Endothelial cell of umbilical vein (primary cell): ENCODE results near the gene MCF2L. TPM values are rescaled to one million over a fixed set of nuclear protein-coding genes. Genes with fewer than 3 reads are reported as not detected.

Experiments
- BruUV-seq: library from RNA; stranded (reverse); fragments of 400-500 nt; replicated peaks from 2 replicates; lab custom pipeline; 2021; lab: Mats Ljungman, UMichigan
- CTCF ChIA-PET: fragments of 300-600, 350-600 bp; sonication (Branson Sonifier 250); formaldehyde crosslinking; loops from one replicate; lab custom pipeline; 2021; ENCODE audit warnings: antibody characterized with exemption, inconsistent platforms; lab: Charles Lee
- POLR2A ChIA-PET: fragments of 300-600, 350-600 bp; sonication (Branson Sonifier 250); formaldehyde crosslinking; loops from one replicate; lab custom pipeline; 2021; ENCODE audit warnings: antibody characterized with exemption, inconsistent platforms; lab: Charles Lee
- DNase-seq: peaks from one replicate; pipeline ENCODE4 v3.0.0-alpha.2; 2011; ENCODE audit warnings: low read depth, low spot score
- FAIRE-seq: peaks from 2 replicates; lab custom pipeline; 2011; peaks lifted over from hg19 to GRCh38; lab: Jason Lieb, UNC
- H2AFZ ChIP-seq: 2 replicates; pipeline ENCODE4 v1.6.0; 2012; ENCODE audit warnings: low read depth, low read length, control low read depth, inconsistent platforms
- H3K27ac ChIP-seq: 2 replicates; pipeline ENCODE4 v1.5.1; 2011; ENCODE audit warnings: low read depth, mild to moderate bottlenecking, control low read depth, low read length, moderate library complexity; ENCODE audit not compliant: insufficient read depth
- H3K27me3 ChIP-seq, 2 experiments: 2 replicates each; pipeline versions ENCODE4 v1.6.0 to v1.6.1; 2011; ENCODE audit warnings: low read length in 2 of 2, mixed read lengths in 1 of 2; ENCODE audit not compliant: control insufficient read depth in 2 of 2, insufficient read depth in 2 of 2
- H3K36me3 ChIP-seq, 2 experiments: 2 replicates in 1 of 2; 3 replicates in 1 of 2; pipeline ENCODE4 v1.5.1; 2011; ENCODE audit warnings: low read length in 2 of 2, mild to moderate bottlenecking in 1 of 2, moderate library complexity in 1 of 2; ENCODE audit not compliant: control insufficient read depth in 2 of 2, insufficient read depth in 2 of 2; ENCODE audit errors: extremely low read depth in 1 of 2
- H3K4me1 ChIP-seq: 3 replicates; pipeline ENCODE4 v1.5.1; 2011; ENCODE audit warnings: mild to moderate bottlenecking, low read length; ENCODE audit not compliant: control insufficient read depth, insufficient read depth; ENCODE audit errors: extremely low read depth
- H3K4me2 ChIP-seq: 2 replicates; pipeline ENCODE4 v1.6.1; 2011; ENCODE audit warnings: low read length, control low read depth, mixed read lengths; ENCODE audit not compliant: insufficient read depth
- H3K4me3 ChIP-seq, 3 experiments: fragments of 200-600 bp in 1 of 3; sonication (generic), shearing (Covaris generic) in 1 of 3; replicated peaks in 1 of 3; 2 replicates each; pipeline ENCODE4 v1.5.1; 2011 to 2016; ENCODE audit warnings: control low read depth in 3 of 3, low read length in 3 of 3, mild to moderate bottlenecking in 2 of 3, inconsistent platforms in 1 of 3, low read depth in 1 of 3, moderate library complexity in 1 of 3; ENCODE audit not compliant: insufficient read depth in 1 of 3
- H3K79me2 ChIP-seq: 2 replicates; pipeline ENCODE4 v1.6.0; 2012; ENCODE audit warnings: low read length, inconsistent platforms; ENCODE audit not compliant: control insufficient read depth, insufficient read depth
- H3K9ac ChIP-seq: replicated peaks from 2 replicates; pipeline ENCODE3; 2011; ENCODE audit warnings: low read length, control low read depth; ENCODE audit not compliant: insufficient read depth; ENCODE audit errors: extremely low read depth
- H3K9me1 ChIP-seq: replicated peaks from 3 replicates; pipeline ENCODE4 v1.6.0; 2011; ENCODE audit warnings: mild to moderate bottlenecking, low read length; ENCODE audit not compliant: control insufficient read depth, insufficient read depth; ENCODE audit errors: extremely low read depth
- H3K9me3 ChIP-seq: replicated peaks from 2 replicates; pipeline ENCODE4 v1.5.1; 2012; ENCODE audit warnings: low read length, inconsistent platforms; ENCODE audit not compliant: control insufficient read depth, insufficient read depth
- H4K20me1 ChIP-seq: replicated peaks from 2 replicates; pipeline ENCODE3; 2011; ENCODE audit warnings: mild to moderate bottlenecking, low read length; ENCODE audit not compliant: control insufficient read depth, insufficient read depth; ENCODE audit errors: extremely low read depth
- EZH2 ChIP-seq: IDR thresholded peaks from 2 replicates; pipeline ENCODE4 v1.6.1; 2012; ENCODE audit warnings: borderline replicate concordance, low read depth, mild to moderate bottlenecking, moderate library complexity, low read length, inconsistent platforms; ENCODE audit not compliant: severe bottlenecking
- POLR2A ChIP-seq: IDR thresholded peaks from 2 replicates; pipeline ENCODE4 v1.6.1; 2012; ENCODE audit warnings: low read depth, mild to moderate bottlenecking, control low read depth, low read length
- dilution Hi-C: fragments of 300-500 bp; cut with MboI; formaldehyde crosslinking; loops from one replicate; pipeline ENCODE4 v1.15.0; 2019; ENCODE audit warnings: low sequenced_read_pairs; ENCODE audit not compliant: extremely low pct_ligation_motif_present
- intact Hi-C: fragments of 100-400 bp; cut with micrococcal nuclease; formaldehyde crosslinking; loops from one replicate; pipeline ENCODE4 v1.10.0; 2022
- polyA plus RNA-seq, 4 experiments: library from polyadenylated mRNA; depleted of rRNA in 3 of 4; stranded (reverse) in 3 of 4; unstranded in 1 of 4; fragments of >200 nt; gene quantifications; 2 replicates each; pipeline versions ENCODE4 v1.2.1 to v1.2.3, GENCODE V29; 2011 to 2012; ENCODE audit warnings: missing spikeins in 1 of 4
- total RNA-seq: library from RNA; stranded (reverse); gene quantifications from 2 replicates; pipeline ENCODE4 v1.2.3, GENCODE V29; 2021
- TF ChIP-seq, protein P1 (sequence below), 2 donors: IDR thresholded peaks; 1 replicate in 1 of 2; 2 replicates in 1 of 2; pipeline ENCODE4 v1.5.1; 2011; ENCODE audit warnings: low read length in 2 of 2, mild to moderate bottlenecking in 2 of 2, moderate library complexity in 2 of 2, control low read depth in 1 of 2, inconsistent platforms in 1 of 2, low read depth in 1 of 2; ENCODE audit not compliant: insufficient read depth in 1 of 2; ENCODE audit errors: extremely low read depth in 1 of 2

Gene MCF2L
- total and polyA plus RNA-seq, 2 donors (not counting 3 experiments of a cell fraction or from before 2014, with no cell fraction given) = 0.33 to 0.58 TPM

DNA sequence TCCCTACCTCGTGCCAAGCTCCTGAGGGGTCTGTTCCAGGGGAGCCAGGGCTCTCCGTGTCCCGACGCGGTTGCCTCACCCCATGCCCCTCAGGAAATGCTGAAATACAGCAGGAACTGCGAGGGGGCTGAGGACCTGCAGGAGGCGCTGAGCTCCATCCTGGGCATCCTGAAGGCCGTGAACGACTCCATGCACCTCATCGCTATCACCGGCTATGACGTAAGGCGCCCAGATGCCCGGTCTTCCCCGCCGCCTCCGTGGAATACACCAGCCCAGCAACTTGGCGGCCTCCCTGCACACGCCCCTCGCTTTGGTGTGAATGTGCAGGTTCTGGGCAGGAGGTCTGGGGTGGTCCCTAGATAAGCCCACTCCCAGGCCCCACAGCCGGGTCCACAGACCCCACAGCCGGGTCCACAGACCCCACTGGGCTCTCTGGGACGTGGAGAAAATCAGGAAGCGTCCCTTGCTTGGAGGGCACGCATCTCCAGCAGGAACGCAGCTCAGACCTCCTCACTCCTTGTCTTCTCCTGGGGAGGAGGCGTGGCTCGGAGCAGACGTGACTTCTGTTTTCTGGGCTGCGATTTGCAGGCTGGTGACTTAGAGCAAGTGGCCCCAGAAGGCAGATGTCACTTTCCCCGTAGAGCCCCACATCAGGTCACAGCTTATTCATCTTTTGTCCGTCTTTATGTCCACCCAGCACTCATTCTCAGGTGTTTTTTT is 117.2 kb downstream of the MCF2L start:
- no peaks in the 10 kb centered on the region for H3K9me3 ChIP-seq
- TF ChIP-seq, protein P1, sequence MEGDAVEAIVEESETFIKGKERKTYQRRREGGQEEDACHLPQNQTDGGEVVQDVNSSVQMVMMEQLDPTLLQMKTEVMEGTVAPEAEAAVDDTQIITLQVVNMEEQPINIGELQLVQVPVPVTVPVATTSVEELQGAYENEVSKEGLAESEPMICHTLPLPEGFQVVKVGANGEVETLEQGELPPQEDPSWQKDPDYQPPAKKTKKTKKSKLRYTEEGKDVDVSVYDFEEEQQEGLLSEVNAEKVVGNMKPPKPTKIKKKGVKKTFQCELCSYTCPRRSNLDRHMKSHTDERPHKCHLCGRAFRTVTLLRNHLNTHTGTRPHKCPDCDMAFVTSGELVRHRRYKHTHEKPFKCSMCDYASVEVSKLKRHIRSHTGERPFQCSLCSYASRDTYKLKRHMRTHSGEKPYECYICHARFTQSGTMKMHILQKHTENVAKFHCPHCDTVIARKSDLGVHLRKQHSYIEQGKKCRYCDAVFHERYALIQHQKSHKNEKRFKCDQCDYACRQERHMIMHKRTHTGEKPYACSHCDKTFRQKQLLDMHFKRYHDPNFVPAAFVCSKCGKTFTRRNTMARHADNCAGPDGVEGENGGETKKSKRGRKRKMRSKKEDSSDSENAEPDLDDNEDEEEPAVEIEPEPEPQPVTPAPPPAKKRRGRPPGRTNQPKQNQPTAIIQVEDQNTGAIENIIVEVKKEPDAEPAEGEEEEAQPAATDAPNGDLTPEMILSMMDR (IDR thresholded peaks at IDR 0.05; ENCODE audit: extremely low read depth in 1 of 2, insufficient read depth in 1 of 2, low read depth in 1 of 2, low read length in 2 of 2) = peak in 1 of 2 donors; percentile 4
- TF ChIP-seq EZH2 (no peak), POLR2A (no peak)
- POLR2A ChIA-PET = no interaction called here

More for the DNA sequence above, 117.2 kb downstream of the MCF2L start:
- no peaks in the 10 kb centered on the region for H4K20me1 ChIP-seq
- H3K27ac ChIP-seq = no peak overlapping the region
- H2AFZ ChIP-seq = no peak overlapping the region
- H3K79me2 ChIP-seq = no peaks in the 10 kb centered on the region
- BruUV-seq = no TSS peak
- no peak for DNase-seq
- no peak for FAIRE-seq
- no peak overlapping the region for H3K9ac ChIP-seq
- no peak overlapping the region for H3K4me3 ChIP-seq
- dilution Hi-C loops = no loop called here
- no peaks in the 10 kb centered on the region for H3K9me1 ChIP-seq
- H3K27me3 ChIP-seq = no peaks in the 10 kb centered on the region
- no peak overlapping the region for H3K4me2 ChIP-seq
- intact Hi-C loops = no loop called here
- no peaks in the 10 kb centered on the region for H3K36me3 ChIP-seq
- no peaks in the 10 kb centered on the region for H3K4me1 ChIP-seq
- CTCF ChIA-PET = interaction anchor here (1.3 kb wide), 1 partner anchor 14 kb away, joined by 5 read pairs; no protein-coding TSS in a partner anchor
